ENCODE data around the gene PARP1.

The PARP1 gene

DNA sequence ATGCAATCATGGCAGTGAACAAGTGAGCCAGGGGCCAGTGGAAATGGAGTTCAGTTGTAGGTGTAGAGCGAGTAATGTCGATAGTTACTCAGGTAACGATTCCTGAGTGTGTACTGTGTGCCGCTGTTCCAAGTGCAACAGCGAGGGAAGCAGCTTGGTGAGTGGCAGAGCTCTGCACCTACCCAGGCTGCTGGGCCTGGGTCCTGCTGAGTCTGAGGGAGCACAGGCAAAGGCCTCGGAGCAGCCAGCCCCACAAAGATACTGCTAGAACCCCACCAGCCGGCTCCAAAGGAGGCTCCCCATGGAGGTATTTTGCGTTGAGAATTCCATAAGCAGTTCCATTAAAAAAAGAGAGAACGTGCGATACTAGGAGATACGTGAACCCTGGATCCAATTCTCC lies 23.2 kb downstream of the PARP1 start:
- Mint-ChIP-seq H3K9me3 (no peaks in the 10 kb centered on the region), H3K4me1 (ENCODE audit: low read depth) (peaks cover 15% of the 10 kb centered on the region), H3K4me3 (no peak overlapping the region), H3K27ac (no peak overlapping the region), H3K36me3 (ENCODE audit: low read depth) (peaks cover 52% of the 10 kb centered on the region), H3K27me3 (ENCODE audit: low read depth) (no peaks in the 10 kb centered on the region)

GRCh38 chr1:226384040-226384439 lies 23.9 kb downstream of the PARP1 start:
- H3K27ac Mint-ChIP-seq: no peak overlapping the region
- peaks cover 15% of the 10 kb centered on the region for H3K4me1 Mint-ChIP-seq (ENCODE audit: low read depth)
- no peak overlapping the region for H3K4me3 Mint-ChIP-seq
- H3K9me3 Mint-ChIP-seq: no peaks in the 10 kb centered on the region
- H3K36me3 Mint-ChIP-seq (ENCODE audit: low read depth): peaks cover 54% of the 10 kb centered on the region
- H3K27me3 Mint-ChIP-seq (ENCODE audit: low read depth): no peaks in the 10 kb centered on the region

DNA sequence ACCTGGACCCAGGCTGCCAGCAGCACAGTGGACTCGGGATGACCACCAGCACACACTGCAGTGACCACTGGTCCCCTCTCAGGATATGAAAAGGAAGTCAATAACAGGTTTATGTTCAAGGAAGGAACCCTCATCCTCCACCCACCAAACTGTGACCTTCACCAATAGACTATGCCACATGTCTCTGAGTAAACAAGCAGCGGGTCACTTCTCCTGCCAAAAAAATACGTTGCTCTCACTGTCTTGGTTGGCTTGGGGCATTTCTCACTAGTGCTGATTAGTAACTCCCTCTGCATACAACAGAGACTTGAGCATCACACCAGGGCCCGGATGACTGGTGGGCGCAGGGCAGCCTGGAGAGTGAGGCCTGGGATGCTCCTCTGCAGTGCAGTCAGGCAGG lies 25.9 kb downstream of the PARP1 start:
- Mint-ChIP-seq H3K27me3 (ENCODE audit: low read depth) (no peaks in the 10 kb centered on the region), H3K4me1 (ENCODE audit: low read depth) (peaks cover 15% of the 10 kb centered on the region), H3K27ac (no peak overlapping the region), H3K4me3 (no peak overlapping the region), H3K36me3 (ENCODE audit: low read depth) (peaks cover 55% of the 10 kb centered on the region), H3K9me3 (no peaks in the 10 kb centered on the region)

DNA sequence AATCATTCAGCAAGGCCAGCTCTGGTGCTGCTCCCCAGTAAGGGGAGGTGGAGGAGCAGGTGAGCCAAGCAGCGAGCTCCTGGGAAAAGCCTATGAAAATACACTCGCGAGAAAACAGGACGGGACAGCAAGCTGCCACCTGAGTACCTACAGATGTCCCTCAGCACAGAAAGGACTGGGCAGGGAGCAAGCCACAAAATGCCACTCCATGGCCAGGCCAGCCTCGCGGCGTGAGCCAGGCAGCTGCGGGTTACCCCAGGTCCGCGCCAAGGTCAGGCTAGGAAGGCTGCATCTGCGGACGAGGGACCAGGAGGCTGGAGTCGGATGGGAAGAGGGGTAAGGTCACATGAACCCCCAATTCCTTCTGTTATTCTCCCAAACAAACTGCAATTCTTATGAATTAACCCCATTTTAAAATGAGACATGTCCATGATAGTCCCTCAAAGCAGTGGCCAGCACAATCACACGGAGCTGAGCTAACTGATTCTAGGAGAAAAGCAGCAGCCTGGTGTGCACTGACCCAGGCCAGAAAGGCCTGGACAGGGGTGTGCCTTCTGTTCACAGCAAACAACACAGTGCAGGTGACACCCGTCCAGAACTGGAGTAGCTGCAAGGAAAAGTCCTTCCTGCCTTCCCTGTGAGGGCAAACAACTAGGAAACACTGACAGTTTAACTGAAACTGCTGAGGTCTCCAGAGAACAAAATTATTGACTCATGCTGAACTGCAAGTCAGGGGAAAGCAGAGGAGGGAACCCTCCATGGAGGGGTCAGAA lies 26.5 kb downstream of the PARP1 start:
- Mint-ChIP-seq H3K4me1 (ENCODE audit: low read depth) (peaks cover 15% of the 10 kb centered on the region), H3K27ac (no peak overlapping the region), H3K36me3 (ENCODE audit: low read depth) (peaks cover 60% of the 10 kb centered on the region), H3K9me3 (no peaks in the 10 kb centered on the region), H3K4me3 (no peak overlapping the region), H3K27me3 (ENCODE audit: low read depth) (no peaks in the 10 kb centered on the region)

- H3K36me3 Mint-ChIP-seq (ENCODE audit: low read depth): peaks cover 61% of the 10 kb centered on the region
- H3K4me1 Mint-ChIP-seq (ENCODE audit: low read depth): peaks cover 15% of the 10 kb centered on the region
- H3K27me3 Mint-ChIP-seq (ENCODE audit: low read depth): no peaks in the 10 kb centered on the region
- no peak overlapping the region for H3K4me3 Mint-ChIP-seq
- H3K27ac Mint-ChIP-seq: no peak overlapping the region
- H3K9me3 Mint-ChIP-seq: no peaks in the 10 kb centered on the region
Observed at GRCh38 chr1:226378071-226378470, 29.8 kb downstream of the PARP1 start.

GRCh38 chr1:226376300-226376699 lies 31.6 kb downstream of the PARP1 start:
- Mint-ChIP-seq H3K27me3 (ENCODE audit: low read depth) (no peaks in the 10 kb centered on the region), H3K4me1 (ENCODE audit: low read depth) (peaks cover 18% of the 10 kb centered on the region), H3K36me3 (ENCODE audit: low read depth) (peaks cover 62% of the 10 kb centered on the region), H3K9me3 (no peaks in the 10 kb centered on the region), H3K4me3 (no peak overlapping the region), H3K27ac (no peak overlapping the region)

DNA sequence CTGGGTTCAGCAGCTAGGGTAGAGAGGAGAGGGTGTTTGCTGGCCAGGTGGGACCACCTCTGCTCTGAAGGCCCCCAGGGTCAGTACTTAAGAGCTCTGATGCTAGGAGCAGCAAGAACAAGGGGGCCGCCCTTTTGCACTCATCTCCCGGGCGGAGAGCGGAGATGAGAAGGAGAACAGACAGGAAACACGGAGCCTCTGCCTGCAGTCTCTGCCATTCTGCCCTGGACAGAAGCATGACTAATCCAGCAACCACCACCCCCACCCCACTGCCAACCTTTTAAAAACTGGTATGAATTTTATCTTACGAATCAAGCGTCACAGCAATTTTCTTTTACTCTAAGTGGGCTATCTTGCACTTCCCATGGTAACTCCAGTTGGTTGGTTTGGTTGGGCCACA lies 34.5 kb downstream of the PARP1 start:
- no peak overlapping the region for H3K4me3 Mint-ChIP-seq
- peaks cover 44% of the 10 kb centered on the region for H3K36me3 Mint-ChIP-seq (ENCODE audit: low read depth)
- no peaks in the 10 kb centered on the region for H3K9me3 Mint-ChIP-seq
- H3K27me3 Mint-ChIP-seq (ENCODE audit: low read depth): no peaks in the 10 kb centered on the region
- no peak overlapping the region for H3K27ac Mint-ChIP-seq
- H3K4me1 Mint-ChIP-seq (ENCODE audit: low read depth): peaks cover 3% of the 10 kb centered on the region

DNA sequence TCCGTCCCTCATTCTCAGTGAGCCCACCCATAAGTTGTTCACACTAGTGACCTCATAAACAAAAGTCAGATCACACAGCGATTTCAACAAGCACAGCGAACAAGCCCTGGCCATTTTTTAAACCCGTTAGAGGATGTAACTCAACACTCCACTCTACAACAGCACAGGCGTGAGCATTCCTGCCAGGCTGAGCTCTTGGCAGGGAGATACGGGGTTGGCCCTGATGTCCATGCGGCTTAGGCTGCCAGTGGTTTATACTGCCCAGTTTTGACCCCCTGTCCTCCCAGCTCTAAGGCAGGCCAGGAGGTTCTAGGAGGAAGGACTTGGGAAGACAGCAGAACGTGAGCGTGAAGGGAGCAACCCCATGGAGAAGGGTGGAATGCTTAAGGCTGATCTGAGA lies 35.0 kb downstream of the PARP1 start:
- H3K27me3 Mint-ChIP-seq (ENCODE audit: low read depth): no peaks in the 10 kb centered on the region
- no peak overlapping the region for H3K27ac Mint-ChIP-seq
- peaks cover 44% of the 10 kb centered on the region for H3K36me3 Mint-ChIP-seq (ENCODE audit: low read depth)
- H3K4me3 Mint-ChIP-seq: no peak overlapping the region
- H3K4me1 Mint-ChIP-seq (ENCODE audit: low read depth): peaks cover 3% of the 10 kb centered on the region
- H3K9me3 Mint-ChIP-seq: no peaks in the 10 kb centered on the region

DNA sequence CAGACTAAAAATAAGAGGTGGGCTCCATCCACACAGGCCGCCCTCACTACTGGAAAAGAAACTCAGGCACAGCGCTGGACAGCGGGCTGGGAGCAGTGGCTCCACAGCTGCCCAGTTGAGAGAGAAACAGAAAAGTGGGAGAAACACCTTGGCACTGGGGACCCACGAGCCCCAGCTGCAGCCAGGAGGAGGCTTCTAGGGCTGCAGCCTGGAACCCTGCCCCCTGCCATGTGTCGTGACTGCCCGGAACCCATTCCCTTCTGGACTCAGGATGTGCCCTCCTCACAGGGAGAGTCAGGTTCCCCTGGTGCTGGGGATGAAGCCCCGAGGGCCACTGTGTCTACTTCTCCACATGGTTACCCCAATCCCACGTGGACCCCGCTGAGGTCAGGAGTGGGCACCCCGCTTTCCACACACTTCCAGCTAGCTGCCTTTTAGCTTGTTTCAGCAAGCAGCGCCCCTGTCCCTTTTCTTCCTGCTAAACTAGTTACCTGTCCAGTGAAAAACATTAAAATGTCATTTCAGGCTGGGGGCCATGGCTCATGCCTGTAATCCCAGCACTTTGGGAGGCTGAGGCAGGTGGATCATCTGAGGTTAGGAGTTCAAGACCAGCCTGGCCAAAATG lies 35.9 kb downstream of the PARP1 start:
- H3K9me3 Mint-ChIP-seq: no peaks in the 10 kb centered on the region

DNA sequence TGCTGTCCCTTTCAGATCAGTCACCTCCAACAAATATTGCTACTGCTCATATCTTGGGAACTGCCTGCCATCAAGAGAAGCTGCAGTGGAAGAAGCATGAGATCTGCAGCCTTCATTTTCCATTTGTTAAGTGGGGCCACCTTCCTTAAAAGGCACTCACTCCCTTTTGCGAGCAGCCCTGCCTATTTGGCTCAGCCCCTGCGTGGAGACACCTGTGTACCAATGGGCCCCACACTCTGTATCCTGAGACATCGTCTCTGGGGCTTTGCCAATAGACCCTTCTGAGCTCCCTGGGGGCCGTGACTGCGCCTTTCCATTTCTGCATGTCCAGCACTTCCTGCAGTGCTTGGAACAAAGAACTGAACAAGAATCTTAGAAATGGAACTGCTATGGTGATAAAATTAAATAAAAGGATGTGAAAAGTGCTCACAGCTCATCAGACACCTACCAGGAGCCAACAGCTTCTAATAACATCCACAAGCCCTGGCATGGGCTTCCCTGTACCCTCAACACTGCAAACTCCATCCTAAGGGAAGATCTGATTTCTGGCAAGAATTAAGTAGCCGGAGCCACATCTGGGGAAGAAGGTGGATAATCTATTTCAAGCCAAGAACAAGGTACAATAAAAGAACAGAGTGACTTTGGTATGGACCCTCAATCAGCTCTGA lies 36.7 kb downstream of the PARP1 start:
- Mint-ChIP-seq H3K27ac (no peak overlapping the region), H3K9me3 (no peaks in the 10 kb centered on the region), H3K4me1 (ENCODE audit: low read depth) (peaks cover 3% of the 10 kb centered on the region), H3K4me3 (no peak overlapping the region), H3K27me3 (ENCODE audit: low read depth) (no peaks in the 10 kb centered on the region), H3K36me3 (ENCODE audit: low read depth) (peaks cover 43% of the 10 kb centered on the region)

More for the DNA sequence above, 35.9 kb downstream of the PARP1 start:
- no peak overlapping the region for H3K4me3 Mint-ChIP-seq
- no peak overlapping the region for H3K27ac Mint-ChIP-seq
- no peaks in the 10 kb centered on the region for H3K27me3 Mint-ChIP-seq (ENCODE audit: low read depth)
- peaks cover 45% of the 10 kb centered on the region for H3K36me3 Mint-ChIP-seq (ENCODE audit: low read depth)
- peaks cover 3% of the 10 kb centered on the region for H3K4me1 Mint-ChIP-seq (ENCODE audit: low read depth)

GRCh38 chr1:226370144-226370923 lies 37.6 kb downstream of the PARP1 start:
- Mint-ChIP-seq H3K36me3 (ENCODE audit: low read depth) (peaks cover 46% of the 10 kb centered on the region), H3K4me1 (ENCODE audit: low read depth) (peaks cover 3% of the 10 kb centered on the region), H3K9me3 (no peaks in the 10 kb centered on the region), H3K27me3 (ENCODE audit: low read depth) (no peaks in the 10 kb centered on the region), H3K4me3 (no peak overlapping the region), H3K27ac (no peak overlapping the region)

DNA sequence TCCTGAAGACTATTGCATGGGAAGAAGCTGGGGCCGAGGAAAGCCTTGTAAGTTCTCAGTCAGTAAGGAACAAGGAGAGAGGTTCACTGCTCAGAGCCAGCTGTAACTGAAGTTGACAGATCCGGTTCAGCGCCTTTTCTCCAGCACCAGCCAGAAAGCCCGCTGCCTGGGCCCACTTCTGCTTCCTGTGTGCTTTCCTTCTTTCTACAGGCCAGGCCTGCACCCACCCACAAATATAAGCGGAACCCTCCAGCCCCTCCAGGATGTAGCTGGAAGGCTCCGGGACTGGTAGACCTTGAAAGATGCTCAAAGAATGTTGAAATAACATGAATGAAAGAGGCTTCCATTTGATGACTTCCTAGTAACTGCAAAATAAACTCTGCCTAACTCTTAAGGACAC lies 38.8 kb downstream of the PARP1 start:
- H3K4me3 Mint-ChIP-seq: no peak overlapping the region
- peaks cover 46% of the 10 kb centered on the region for H3K36me3 Mint-ChIP-seq (ENCODE audit: low read depth)
- H3K27me3 Mint-ChIP-seq (ENCODE audit: low read depth): no peaks in the 10 kb centered on the region
- H3K27ac Mint-ChIP-seq: no peak overlapping the region
- H3K4me1 Mint-ChIP-seq (ENCODE audit: low read depth): peaks cover 3% of the 10 kb centered on the region
- H3K9me3 Mint-ChIP-seq: no peaks in the 10 kb centered on the region

GRCh38 chr1:226366290-226366689 lies 41.6 kb downstream of the PARP1 start:
- no peaks in the 10 kb centered on the region for H3K4me1 Mint-ChIP-seq (ENCODE audit: low read depth)
- no peak overlapping the region for H3K27ac Mint-ChIP-seq
- H3K4me3 Mint-ChIP-seq: no peak overlapping the region
- no peaks in the 10 kb centered on the region for H3K9me3 Mint-ChIP-seq
- H3K27me3 Mint-ChIP-seq (ENCODE audit: low read depth): no peaks in the 10 kb centered on the region
- H3K36me3 Mint-ChIP-seq (ENCODE audit: low read depth): peaks cover 52% of the 10 kb centered on the region

DNA sequence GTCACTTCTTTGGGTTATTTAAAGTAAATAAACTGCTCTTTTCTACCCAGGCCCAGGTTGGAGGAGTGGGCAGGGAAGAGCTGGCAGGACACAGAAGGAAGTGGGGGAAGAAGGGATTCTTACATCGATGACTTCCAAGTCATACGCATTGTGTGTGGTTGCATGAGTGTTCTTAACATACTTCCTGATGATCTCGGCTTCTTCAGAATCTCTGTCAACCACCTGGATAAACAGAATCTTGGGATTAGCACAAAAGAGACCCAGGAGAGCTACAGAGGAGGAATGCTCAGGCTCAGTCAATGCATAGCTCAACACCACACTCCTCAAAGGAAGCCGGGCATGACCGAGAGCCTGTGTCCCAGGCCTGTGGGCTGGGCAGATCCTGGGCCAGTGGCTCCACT lies 42.1 kb downstream of the PARP1 start:
- Mint-ChIP-seq H3K36me3 (ENCODE audit: low read depth) (peaks cover 55% of the 10 kb centered on the region), H3K9me3 (no peaks in the 10 kb centered on the region), H3K27ac (no peak overlapping the region), H3K27me3 (ENCODE audit: low read depth) (no peaks in the 10 kb centered on the region), H3K4me1 (ENCODE audit: low read depth) (no peaks in the 10 kb centered on the region), H3K4me3 (no peak overlapping the region)
